Ishikawa (cell line): ENCODE results near the gene SLAIN2.

Experiments
- CEBPB ChIP-seq: IDR thresholded peaks from 2 replicates; pipeline ENCODE4 v1.6.1; 2012
- CREB1 ChIP-seq: IDR thresholded peaks from 2 replicates; pipeline ENCODE4 v1.6.1; 2012; ENCODE audit warnings: low read depth
- EGR1 ChIP-seq: IDR thresholded peaks from 2 replicates; pipeline ENCODE4 v1.6.1; 2012
- EP300 ChIP-seq: IDR thresholded peaks from 2 replicates; pipeline ENCODE4 v1.6.1; 2012; ENCODE audit warnings: borderline replicate concordance
- FOXM1 ChIP-seq: IDR thresholded peaks from 2 replicates; pipeline ENCODE4 v1.6.1; 2012; ENCODE audit warnings: low read depth, borderline replicate concordance
- NFIC ChIP-seq: IDR thresholded peaks from 2 replicates; pipeline ENCODE4 v1.6.1; 2012
- RAD21 ChIP-seq: IDR thresholded peaks from 2 replicates; pipeline ENCODE4 v1.6.1; 2012; ENCODE audit warnings: low read depth
- TAF1 ChIP-seq: IDR thresholded peaks from 2 replicates; pipeline ENCODE4 v1.6.1; 2012; ENCODE audit warnings: low read depth, mild to moderate bottlenecking
- TCF12 ChIP-seq: IDR thresholded peaks from 2 replicates; pipeline ENCODE4 v1.6.1; 2012; ENCODE audit warnings: low read depth
- TEAD4 ChIP-seq: IDR thresholded peaks from 2 replicates; pipeline ENCODE4 v1.6.1; 2012
- YY1 ChIP-seq: IDR thresholded peaks from 2 replicates; pipeline ENCODE4 v1.6.1; 2012; ENCODE audit warnings: low read depth
- ZBTB7A ChIP-seq: IDR thresholded peaks from 2 replicates; pipeline ENCODE4 v1.6.1; 2012; ENCODE audit warnings: low read depth
- TF ChIP-seq, protein P1 (sequence below): IDR thresholded peaks from 2 replicates; pipeline ENCODE4 v1.6.1; 2012
- TF ChIP-seq, protein P2 (sequence below): IDR thresholded peaks from 2 replicates; pipeline ENCODE4 v1.6.1; 2012; ENCODE audit warnings: low read depth, mild to moderate bottlenecking
- TF ChIP-seq, protein P3 (sequence below): IDR thresholded peaks from 2 replicates; pipeline ENCODE4 v1.6.1; 2012

SLAIN2 gene

DNA sequence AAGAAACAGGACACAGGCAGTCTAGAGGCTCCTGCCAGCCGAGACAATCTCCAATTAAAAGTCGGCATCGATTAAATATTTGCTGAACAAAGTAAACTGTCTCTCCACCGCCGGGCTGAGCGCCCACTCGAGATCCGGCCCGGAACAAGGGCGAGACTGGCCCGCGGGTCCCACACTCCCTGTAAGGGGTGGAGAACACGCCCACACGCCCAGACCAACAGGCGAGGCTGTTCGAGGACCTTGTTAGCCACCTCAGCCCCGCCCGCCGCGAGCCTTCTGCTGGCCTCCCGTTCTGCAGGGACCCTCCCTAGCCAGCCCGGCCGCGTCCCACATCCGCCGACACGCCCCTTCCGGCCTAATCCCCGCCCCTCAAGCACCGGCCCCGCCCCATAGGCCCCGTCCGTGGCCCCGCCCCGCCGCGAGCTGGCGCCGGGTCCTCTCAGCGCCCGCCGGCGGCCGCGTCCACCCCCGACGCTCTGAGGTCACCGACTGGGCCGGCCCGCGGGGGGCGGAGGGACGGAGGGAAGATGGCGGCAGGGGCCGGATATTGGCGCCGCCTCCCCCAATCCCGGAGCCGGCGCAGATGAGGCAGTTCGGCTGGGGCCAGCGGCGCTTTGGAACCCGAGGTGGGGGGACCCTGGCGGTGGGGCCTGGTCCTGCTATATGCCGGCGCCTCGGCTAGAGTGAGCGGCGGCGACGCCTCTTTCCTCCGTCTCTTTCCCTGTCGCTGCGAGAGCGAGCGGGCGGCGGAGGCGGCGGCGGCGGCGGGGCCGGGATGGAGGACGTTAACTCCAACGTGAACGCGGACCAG, at the start of gene SLAIN2:
SLAIN2 (plus strand) TSS at position 565 of the 811 bp plus-strand sequence; CDS start at position 776, 211 bp downstream.
- TF ChIP-seq, protein P1, sequence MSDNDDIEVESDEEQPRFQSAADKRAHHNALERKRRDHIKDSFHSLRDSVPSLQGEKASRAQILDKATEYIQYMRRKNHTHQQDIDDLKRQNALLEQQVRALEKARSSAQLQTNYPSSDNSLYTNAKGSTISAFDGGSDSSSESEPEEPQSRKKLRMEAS = peak; percentile 70
- TF ChIP-seq CREB1 = peak; percentile 24; the same call in 1 of the 2 replicates
- peak; percentile 72; the same call in 1 of the 2 replicates for TF ChIP-seq ZBTB7A
- TF ChIP-seq NFIC = no peak
- peak; percentile 78 for TF ChIP-seq TAF1
- TF ChIP-seq CEBPB = no peak
- TF ChIP-seq YY1 = peak; percentile 88
- peak; percentile 32; the same call in 1 of the 2 replicates for TF ChIP-seq TCF12
- no peak for TF ChIP-seq FOXM1
- TF ChIP-seq, protein P2, sequence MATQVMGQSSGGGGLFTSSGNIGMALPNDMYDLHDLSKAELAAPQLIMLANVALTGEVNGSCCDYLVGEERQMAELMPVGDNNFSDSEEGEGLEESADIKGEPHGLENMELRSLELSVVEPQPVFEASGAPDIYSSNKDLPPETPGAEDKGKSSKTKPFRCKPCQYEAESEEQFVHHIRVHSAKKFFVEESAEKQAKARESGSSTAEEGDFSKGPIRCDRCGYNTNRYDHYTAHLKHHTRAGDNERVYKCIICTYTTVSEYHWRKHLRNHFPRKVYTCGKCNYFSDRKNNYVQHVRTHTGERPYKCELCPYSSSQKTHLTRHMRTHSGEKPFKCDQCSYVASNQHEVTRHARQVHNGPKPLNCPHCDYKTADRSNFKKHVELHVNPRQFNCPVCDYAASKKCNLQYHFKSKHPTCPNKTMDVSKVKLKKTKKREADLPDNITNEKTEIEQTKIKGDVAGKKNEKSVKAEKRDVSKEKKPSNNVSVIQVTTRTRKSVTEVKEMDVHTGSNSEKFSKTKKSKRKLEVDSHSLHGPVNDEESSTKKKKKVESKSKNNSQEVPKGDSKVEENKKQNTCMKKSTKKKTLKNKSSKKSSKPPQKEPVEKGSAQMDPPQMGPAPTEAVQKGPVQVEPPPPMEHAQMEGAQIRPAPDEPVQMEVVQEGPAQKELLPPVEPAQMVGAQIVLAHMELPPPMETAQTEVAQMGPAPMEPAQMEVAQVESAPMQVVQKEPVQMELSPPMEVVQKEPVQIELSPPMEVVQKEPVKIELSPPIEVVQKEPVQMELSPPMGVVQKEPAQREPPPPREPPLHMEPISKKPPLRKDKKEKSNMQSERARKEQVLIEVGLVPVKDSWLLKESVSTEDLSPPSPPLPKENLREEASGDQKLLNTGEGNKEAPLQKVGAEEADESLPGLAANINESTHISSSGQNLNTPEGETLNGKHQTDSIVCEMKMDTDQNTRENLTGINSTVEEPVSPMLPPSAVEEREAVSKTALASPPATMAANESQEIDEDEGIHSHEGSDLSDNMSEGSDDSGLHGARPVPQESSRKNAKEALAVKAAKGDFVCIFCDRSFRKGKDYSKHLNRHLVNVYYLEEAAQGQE = no peak
- 0 out of 2 replicates have a peak, but pooled peaks have one; percentile 3 for TF ChIP-seq RAD21
- TF ChIP-seq, protein P3, sequence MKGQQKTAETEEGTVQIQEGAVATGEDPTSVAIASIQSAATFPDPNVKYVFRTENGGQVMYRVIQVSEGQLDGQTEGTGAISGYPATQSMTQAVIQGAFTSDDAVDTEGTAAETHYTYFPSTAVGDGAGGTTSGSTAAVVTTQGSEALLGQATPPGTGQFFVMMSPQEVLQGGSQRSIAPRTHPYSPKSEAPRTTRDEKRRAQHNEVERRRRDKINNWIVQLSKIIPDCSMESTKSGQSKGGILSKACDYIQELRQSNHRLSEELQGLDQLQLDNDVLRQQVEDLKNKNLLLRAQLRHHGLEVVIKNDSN = 0 out of 2 replicates have a peak, but pooled peaks have one; percentile 24
- 0 out of 2 replicates have a peak, but pooled peaks have one; percentile 8 for TF ChIP-seq TEAD4
- TF ChIP-seq EP300 = no peak
- TF ChIP-seq EGR1 = peak; percentile 68; the same call in 1 of the 2 replicates

DNA sequence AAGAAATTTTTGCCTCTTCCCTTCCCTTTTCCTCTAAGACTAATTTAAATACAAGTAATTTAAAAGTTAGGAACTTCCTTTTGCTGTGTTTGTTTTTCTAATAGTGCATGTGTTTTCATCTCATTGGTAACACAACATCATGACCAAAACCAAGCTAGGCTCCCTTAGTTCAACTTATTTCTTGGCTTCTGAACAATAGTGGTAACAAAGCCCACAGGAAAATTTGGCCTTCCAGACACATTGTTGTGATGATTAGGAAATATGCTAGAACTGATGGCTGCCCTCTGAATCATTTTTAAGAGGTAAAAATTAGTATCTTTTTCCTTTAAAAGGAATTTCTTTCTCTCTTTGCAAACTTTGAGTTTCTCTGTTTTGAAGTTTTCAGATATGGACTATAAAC, 46.2 kb upstream of the SLAIN2 start:
- TF ChIP-seq YY1 (no peak), NFIC (no peak), EGR1 (no peak), CEBPB (no peak), TCF12 (no peak), ZBTB7A (no peak), RAD21 (no peak), EP300 (no peak), FOXM1 (no peak), TAF1 (no peak), TEAD4 (no peak)
- TF ChIP-seq, protein P2 = no peak
- TF ChIP-seq, protein P3 = no peak
- TF ChIP-seq, protein P1 = no peak

DNA sequence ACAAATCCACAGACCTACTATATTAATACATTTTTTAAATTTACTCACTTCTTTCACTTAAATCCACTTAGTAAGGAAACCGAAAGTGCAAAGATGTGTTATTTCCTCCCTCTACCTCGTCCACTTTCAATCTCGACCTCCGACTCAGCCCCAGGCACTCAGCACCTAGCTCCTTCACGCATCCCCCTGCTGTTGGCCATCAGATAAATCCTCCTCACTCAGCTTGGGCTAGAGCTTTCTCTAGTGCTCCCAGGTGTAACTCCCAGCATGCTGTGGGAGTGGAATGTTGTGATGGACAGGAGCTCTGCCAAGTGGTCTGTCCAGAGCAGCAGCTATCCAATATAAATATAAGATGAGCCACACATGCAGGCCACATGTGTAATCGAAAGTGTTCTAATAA, 45.0 kb upstream of the SLAIN2 start:
- no peak for TF ChIP-seq RAD21
- TF ChIP-seq TAF1 = no peak
- no peak for TF ChIP-seq ZBTB7A
- TF ChIP-seq FOXM1 = no peak
- TF ChIP-seq, protein P1 = no peak
- no peak for TF ChIP-seq CEBPB
- no peak for TF ChIP-seq EP300
- TF ChIP-seq EGR1 = no peak
- TF ChIP-seq TCF12 = no peak
- TF ChIP-seq CREB1 = no peak
- TF ChIP-seq, protein P2 = no peak
- TF ChIP-seq TEAD4 = no peak
- TF ChIP-seq, protein P3 = no peak
- TF ChIP-seq NFIC = no peak
- no peak for TF ChIP-seq YY1
